ENCODE measurements around the gene MAPK10.

MAPK10 gene

DNA sequence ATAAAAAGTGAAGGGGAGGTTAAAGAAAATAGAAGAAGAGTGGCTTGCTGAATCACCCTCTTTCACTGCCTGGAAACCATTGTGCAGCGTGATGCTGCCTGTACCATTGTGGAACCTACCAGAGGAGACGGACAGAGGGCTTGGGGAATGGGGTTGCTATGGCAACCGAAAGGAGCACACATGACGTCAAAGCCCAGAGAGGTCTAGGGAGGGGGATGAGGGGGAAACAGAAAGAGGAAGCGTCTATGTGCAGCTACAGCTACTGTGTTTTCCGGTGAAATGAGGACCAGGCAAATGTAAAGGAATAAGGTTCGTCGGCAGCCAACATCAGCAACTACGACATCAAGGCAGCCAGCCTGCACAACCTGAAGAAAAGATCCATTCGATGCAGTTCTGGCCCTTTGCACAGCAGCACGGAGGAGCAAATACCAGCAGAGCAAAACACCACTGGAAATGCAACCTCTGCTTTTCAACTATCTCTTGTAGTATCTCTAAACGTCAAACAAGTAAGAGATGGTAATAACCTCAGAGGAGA, at the start of gene MAPK10:
Gene MAPK10 (minus strand): TSS at position 110 of the 535 bp plus-strand sequence.
- no peak within 1 kb of the TSS for H3K4me3 ChIP-seq (ENCODE audit: low read depth, low read length)
- no peak for DNase-seq (ENCODE audit: low read depth)

DNA sequence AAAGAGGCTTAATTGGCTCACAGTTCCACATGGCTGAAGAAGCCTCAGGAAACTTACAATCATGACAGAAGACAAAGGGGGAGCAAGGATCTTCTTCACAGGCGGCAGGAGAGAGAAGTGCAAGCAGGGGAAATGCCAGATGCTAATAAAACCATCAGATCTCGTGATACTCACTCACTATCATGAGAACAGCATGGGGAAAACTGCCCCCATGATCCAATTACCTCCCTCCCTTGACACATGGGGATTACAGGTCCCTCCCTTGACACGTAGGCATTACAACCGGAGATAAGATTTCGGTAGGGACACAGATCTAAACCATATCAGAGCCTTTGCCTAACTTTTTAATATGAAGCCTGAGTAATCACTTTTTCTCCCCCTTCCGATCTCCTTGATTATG, 43.7 kb upstream of the MAPK10 start:
- H3K4me3 ChIP-seq (ENCODE audit: low read depth, low read length) = no peak overlapping the region
- TF ChIP-seq, protein P1, sequence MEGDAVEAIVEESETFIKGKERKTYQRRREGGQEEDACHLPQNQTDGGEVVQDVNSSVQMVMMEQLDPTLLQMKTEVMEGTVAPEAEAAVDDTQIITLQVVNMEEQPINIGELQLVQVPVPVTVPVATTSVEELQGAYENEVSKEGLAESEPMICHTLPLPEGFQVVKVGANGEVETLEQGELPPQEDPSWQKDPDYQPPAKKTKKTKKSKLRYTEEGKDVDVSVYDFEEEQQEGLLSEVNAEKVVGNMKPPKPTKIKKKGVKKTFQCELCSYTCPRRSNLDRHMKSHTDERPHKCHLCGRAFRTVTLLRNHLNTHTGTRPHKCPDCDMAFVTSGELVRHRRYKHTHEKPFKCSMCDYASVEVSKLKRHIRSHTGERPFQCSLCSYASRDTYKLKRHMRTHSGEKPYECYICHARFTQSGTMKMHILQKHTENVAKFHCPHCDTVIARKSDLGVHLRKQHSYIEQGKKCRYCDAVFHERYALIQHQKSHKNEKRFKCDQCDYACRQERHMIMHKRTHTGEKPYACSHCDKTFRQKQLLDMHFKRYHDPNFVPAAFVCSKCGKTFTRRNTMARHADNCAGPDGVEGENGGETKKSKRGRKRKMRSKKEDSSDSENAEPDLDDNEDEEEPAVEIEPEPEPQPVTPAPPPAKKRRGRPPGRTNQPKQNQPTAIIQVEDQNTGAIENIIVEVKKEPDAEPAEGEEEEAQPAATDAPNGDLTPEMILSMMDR (IDR thresholded peaks at IDR 0.05; ENCODE audit: control insufficient read depth, extremely low read depth, insufficient read depth) = no peak
- no peak for DNase-seq (ENCODE audit: low read depth)

More for the DNA sequence above, at the start of gene MAPK10:
- TF ChIP-seq, protein P1 (IDR thresholded peaks at IDR 0.05; ENCODE audit: control insufficient read depth, extremely low read depth, insufficient read depth) = no peak

DNA sequence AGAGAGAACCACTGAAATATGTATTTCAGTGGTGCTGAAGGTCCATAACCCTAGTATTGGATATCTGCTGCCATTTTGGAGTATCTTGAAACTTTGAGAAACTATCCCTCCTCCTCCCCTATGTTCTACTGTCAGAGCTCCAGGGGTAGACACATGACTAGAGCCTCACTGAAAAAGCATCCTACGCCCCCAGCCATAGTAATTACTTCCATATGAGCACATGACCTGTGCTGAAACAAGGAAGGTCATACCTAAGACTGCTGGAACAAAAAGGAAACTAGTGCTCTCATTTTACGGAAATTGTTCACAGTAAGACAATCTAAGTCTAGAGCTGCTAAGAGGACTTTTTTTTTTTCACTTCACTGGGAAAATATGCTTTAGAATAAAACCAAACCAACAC, 42.0 kb upstream of the MAPK10 start:
- TF ChIP-seq, protein P1 (IDR thresholded peaks at IDR 0.05; ENCODE audit: control insufficient read depth, extremely low read depth, insufficient read depth) = no peak
- no peak overlapping the region for H3K4me3 ChIP-seq (ENCODE audit: low read depth, low read length)
- no peak for DNase-seq (ENCODE audit: low read depth)

DNA sequence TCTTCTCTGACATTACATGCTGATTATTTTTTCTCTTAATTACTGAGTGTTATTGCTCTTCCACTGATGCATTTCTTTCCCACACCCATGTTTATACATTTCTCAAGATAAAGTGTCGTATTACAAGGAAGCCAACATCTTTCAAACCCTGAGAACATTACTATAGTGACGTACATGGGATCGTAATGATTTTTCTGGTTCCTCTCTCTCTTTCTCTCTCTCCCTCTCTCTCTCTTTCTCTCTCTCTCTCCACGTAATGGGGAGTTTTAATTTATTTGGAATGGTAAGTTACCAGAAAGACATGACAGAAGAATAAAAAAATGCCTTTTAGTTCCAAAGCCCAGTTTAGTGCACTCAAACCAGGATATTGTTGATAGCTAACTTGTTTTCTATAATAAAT, 40.4 kb upstream of the MAPK10 start:
- DNase-seq (ENCODE audit: low read depth) = no peak
- no peak overlapping the region for H3K4me3 ChIP-seq (ENCODE audit: low read depth, low read length)
- TF ChIP-seq, protein P1 (IDR thresholded peaks at IDR 0.05; ENCODE audit: control insufficient read depth, extremely low read depth, insufficient read depth) = no peak

DNA sequence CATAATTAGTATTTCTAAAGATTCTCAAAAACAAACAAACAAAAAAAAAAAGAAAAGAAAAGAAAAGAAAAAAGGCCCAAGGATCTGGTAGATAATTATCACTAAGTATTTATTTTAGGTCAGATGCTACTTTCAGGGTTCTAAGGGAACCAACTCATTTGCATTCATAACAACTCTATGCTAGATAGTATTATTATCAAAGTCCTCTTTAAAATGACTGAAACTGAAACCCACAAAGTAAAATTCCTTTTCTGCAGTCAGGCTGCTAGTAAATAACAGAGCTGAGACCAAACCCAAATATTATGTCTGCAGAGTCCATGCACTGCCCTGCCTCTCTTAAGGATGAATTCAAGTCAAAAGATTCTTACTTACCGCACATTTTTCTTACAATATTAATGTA, 38.3 kb upstream of the MAPK10 start:
- DNase-seq (ENCODE audit: low read depth) = no peak
- TF ChIP-seq, protein P1 (IDR thresholded peaks at IDR 0.05; ENCODE audit: control insufficient read depth, extremely low read depth, insufficient read depth) = no peak

DNA sequence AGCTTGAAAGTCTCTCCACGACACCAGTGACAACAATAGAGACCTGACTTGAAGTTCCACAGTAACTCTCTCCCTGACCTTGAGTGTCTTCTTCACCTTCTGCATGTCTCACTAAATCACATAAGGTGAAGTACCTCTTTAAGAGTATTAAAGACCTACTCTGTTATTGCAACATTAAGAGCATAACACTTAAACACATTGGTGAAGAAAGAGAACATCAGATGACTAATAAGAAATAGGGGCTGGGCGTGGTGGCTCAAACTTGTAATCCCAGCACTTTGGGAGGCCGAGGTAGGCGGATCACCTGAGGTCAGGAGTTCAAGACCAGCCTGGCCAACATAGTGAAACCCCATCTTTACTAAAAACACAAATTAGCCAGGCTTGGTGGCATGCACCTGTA, 33.9 kb upstream of the MAPK10 start:
- no peak overlapping the region for H3K4me3 ChIP-seq (ENCODE audit: low read depth, low read length)
- DNase-seq (ENCODE audit: low read depth) = no peak
- TF ChIP-seq, protein P1 (IDR thresholded peaks at IDR 0.05; ENCODE audit: control insufficient read depth, extremely low read depth, insufficient read depth) = no peak

More for the DNA sequence above, 38.3 kb upstream of the MAPK10 start:
- H3K4me3 ChIP-seq (ENCODE audit: low read depth, low read length) = no peak overlapping the region

DNA sequence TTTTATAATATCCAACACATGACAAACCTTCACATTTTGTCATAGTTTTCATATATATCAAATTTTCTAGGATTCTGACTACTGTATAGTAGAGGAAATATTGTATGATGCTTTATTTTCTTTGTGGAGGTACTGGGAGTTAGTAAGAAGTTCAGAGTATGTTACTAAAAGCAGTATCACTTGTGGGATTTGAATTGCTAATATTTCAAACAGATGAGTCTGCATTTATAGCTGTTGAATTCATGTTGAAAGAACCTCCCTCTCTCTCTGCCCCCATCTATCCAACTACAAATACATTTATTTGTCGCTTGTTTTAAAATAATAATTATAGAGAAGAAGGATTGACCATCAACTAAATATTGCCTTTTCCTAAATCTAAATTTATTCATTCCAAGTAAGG, 29.8 kb upstream of the MAPK10 start:
- H3K4me3 ChIP-seq (ENCODE audit: low read depth, low read length) = no peak overlapping the region
- TF ChIP-seq, protein P1 (IDR thresholded peaks at IDR 0.05; ENCODE audit: control insufficient read depth, extremely low read depth, insufficient read depth) = no peak
- DNase-seq (ENCODE audit: low read depth) = no peak

Data from LNCaP clone FGC (cell line).